Breast epithelium (tissue), 3 donors: Measurements from ENCODE around the gene TSNAX.

Experiments used
- CTCF ChIP-seq, 3 donors: fragments of 450-650 bp; IDR thresholded peaks; one replicate each; pipeline ENCODE4 v1.5.1; 2016 to 2017; ENCODE audit warnings: antibody characterized with exemption in 3 of 3, mild to moderate bottlenecking in 3 of 3, moderate library complexity in 3 of 3
- POLR2A ChIP-seq: fragments of 450-650 bp; IDR thresholded peaks from one replicate; pipeline ENCODE4 v1.6.1; 2016; ENCODE audit warnings: antibody characterized with exemption, mild to moderate bottlenecking, moderate library complexity

GRCh38 chr1:231554969-231555368 lies 26.5 kb downstream of the TSNAX start:
- no peak for TF ChIP-seq CTCF (IDR thresholded peaks at IDR 0.05)
- no peak for TF ChIP-seq POLR2A
